Mammary epithelial cell (primary cell): ENCODE results near the gene KRT6A.

ENCODE experiments used
- CTCF ChIP-seq, 2 donors: IDR thresholded peaks in 1 of 2; conservative IDR thresholded peaks in 1 of 2; 2 replicates each; pipeline ENCODE4 v1.5.1; 2011 to 2012; ENCODE audit warnings: inconsistent platforms in 2 of 2, low read length in 2 of 2, mild to moderate bottlenecking in 2 of 2, control low read depth in 1 of 2, low read depth in 1 of 2; ENCODE audit not compliant: insufficient read depth in 1 of 2; ENCODE audit errors: extremely low read depth in 1 of 2
- EZH2 ChIP-seq: IDR thresholded peaks from 2 replicates; pipeline ENCODE4 v1.6.1; 2012; ENCODE audit warnings: low read length, inconsistent platforms, borderline replicate concordance

DNA sequence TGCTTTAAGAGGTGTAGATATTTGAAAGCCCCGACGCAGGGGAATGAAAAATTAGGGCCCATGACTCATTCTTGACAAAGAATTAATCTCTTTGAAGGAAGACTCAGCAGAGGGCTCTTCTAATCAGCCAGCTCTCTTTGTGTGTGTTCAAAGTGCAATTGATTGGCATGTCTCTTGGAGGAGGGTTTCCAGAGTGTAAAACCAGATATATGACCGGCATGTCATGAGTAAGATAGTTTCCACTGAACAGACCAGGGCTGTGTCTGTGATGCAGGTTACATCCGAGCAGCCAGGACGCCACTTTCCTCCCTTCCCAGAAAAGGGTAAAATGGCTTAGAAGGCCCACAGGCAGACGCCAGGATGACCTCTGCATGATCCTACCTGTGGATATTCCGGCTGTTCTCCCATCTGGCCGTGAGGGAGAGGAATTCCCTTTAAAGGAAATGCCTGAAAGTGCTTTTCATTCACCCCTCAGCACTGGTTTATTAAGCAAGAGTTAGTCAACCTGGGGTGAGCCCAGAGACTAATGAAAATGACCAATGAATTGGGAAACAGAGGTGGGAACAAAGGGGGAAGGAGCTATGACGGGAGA, 51.6 kb downstream of the KRT6A start:
- TF ChIP-seq EZH2 (no peak), CTCF (conservative IDR thresholded peaks at IDR 0.05 in 1 of 2, IDR thresholded peaks at IDR 0.05 in 1 of 2; ENCODE audit: extremely low read depth in 1 of 2, insufficient read depth in 1 of 2, low read depth in 1 of 2, low read length in 2 of 2) (no peak)
